ENCODE results near the gene KRT4. TPM values are rescaled to one million over a fixed set of nuclear protein-coding genes. Genes with fewer than 3 reads are reported as not detected.

Gene KRT4
- total RNA-seq, 2 donors from 2014 or later: not detected

- H3K27me3 Mint-ChIP-seq (ENCODE audit: insufficient read depth): peaks cover 19% of the 10 kb centered on the region
- H3K27me3 ChIP-seq (ENCODE audit: control insufficient read depth, insufficient read depth, low read length, poor library complexity, severe bottlenecking): peaks cover 60% of the 10 kb centered on the region
Observed at GRCh38 chr12:52776913-52777395, 37.0 kb downstream of the KRT4 start, which contains the start of gene KRT76. Gene KRT76 (minus strand): TSS chr12:52777345. CDS start chr12:52777291, 54 bp downstream.

GRCh38 chr12:52776435-52776834, 37.5 kb downstream of the KRT4 start:
- Histone ChIP-seq H3K4me1 (ENCODE audit: control insufficient read depth, insufficient read depth, low read length) (no peaks in the 10 kb centered on the region), H3K36me3 (ENCODE audit: control insufficient read depth, insufficient read depth, low read length) (no peaks in the 10 kb centered on the region), H3K27ac (ENCODE audit: low read depth, low read length) (no peak overlapping the region), H3K9me3 (ENCODE audit: control insufficient read depth, low read length) (no peaks in the 10 kb centered on the region), H3K9ac (ENCODE audit: extremely low read depth, low read length, poor library complexity, severe bottlenecking) (no peak overlapping the region), H3K27me3 (ENCODE audit: control insufficient read depth, insufficient read depth, low read length, poor library complexity, severe bottlenecking) (peaks cover 54% of the 10 kb centered on the region), H3K4me3 (ENCODE audit: low read length) (no peak overlapping the region)
- H3K27me3 Mint-ChIP-seq (ENCODE audit: insufficient read depth): peaks cover 20% of the 10 kb centered on the region
- H3K4me3 Mint-ChIP-seq: no peak overlapping the region
- H3K27ac Mint-ChIP-seq: no peak overlapping the region
- H3K9me3 Mint-ChIP-seq: no peaks in the 10 kb centered on the region
- no peaks in the 10 kb centered on the region for H3K4me1 Mint-ChIP-seq
- WGBS, 2 experiments (ENCODE audit: insufficient coverage in 1 of 2, insufficient read length in 1 of 2): 87 to 94% methylated on average over 3 to 5 of the region's 5 CpGs
- no peaks in the 10 kb centered on the region for H3K36me3 Mint-ChIP-seq (ENCODE audit: low read depth)
- no peak for TF ChIP-seq CTCF (conservative IDR thresholded peaks at IDR 0.05)
- no peak for DNase-seq

More at GRCh38 chr12:52776913-52777395, 37.0 kb downstream of the KRT4 start, which contains the start of gene KRT76:
- no peak for TF ChIP-seq CTCF (conservative IDR thresholded peaks at IDR 0.05)
- H3K4me3 Mint-ChIP-seq: no peak within 1 kb of the TSS
- Histone ChIP-seq H3K9ac (ENCODE audit: extremely low read depth, low read length, poor library complexity, severe bottlenecking) (no peak within 1 kb of the TSS), H3K36me3 (ENCODE audit: control insufficient read depth, insufficient read depth, low read length) (no peaks in the 10 kb centered on the region), H3K27ac (ENCODE audit: low read depth, low read length) (no peak within 1 kb of the TSS), H3K9me3 (ENCODE audit: control insufficient read depth, low read length) (no peaks in the 10 kb centered on the region), H3K4me3 (ENCODE audit: low read length) (no peak within 1 kb of the TSS), H3K4me1 (ENCODE audit: control insufficient read depth, insufficient read depth, low read length) (no peaks in the 10 kb centered on the region)
- H3K9me3 Mint-ChIP-seq: no peaks in the 10 kb centered on the region
- H3K4me1 Mint-ChIP-seq: no peaks in the 10 kb centered on the region
- H3K27ac Mint-ChIP-seq: no peak within 1 kb of the TSS
- WGBS, 2 experiments (ENCODE audit: insufficient coverage in 1 of 2, insufficient read length in 1 of 2): 92 to 100% methylated on average over 4 to 8 of the region's 8 CpGs
- H3K36me3 Mint-ChIP-seq (ENCODE audit: low read depth): no peaks in the 10 kb centered on the region
- DNase-seq: no peak

GRCh38 chr12:52774629-52775250, 39.2 kb downstream of the KRT4 start:
- H3K4me3 ChIP-seq (ENCODE audit: low read length): no peak overlapping the region
- Mint-ChIP-seq H3K36me3 (ENCODE audit: low read depth) (no peaks in the 10 kb centered on the region), H3K9me3 (no peaks in the 10 kb centered on the region), H3K4me3 (no peak overlapping the region), H3K27me3 (ENCODE audit: insufficient read depth) (peaks cover 14% of the 10 kb centered on the region), H3K27ac (no peak overlapping the region), H3K4me1 (no peaks in the 10 kb centered on the region)
- DNase-seq: no peak
- peaks cover 38% of the 10 kb centered on the region for H3K27me3 ChIP-seq (ENCODE audit: control insufficient read depth, insufficient read depth, low read length, poor library complexity, severe bottlenecking)
- H3K9ac ChIP-seq (ENCODE audit: extremely low read depth, low read length, poor library complexity, severe bottlenecking): no peak overlapping the region
- no peaks in the 10 kb centered on the region for H3K9me3 ChIP-seq (ENCODE audit: control insufficient read depth, low read length)
- WGBS, 2 experiments (ENCODE audit: insufficient coverage in 1 of 2, insufficient read length in 1 of 2): 83 to 92% methylated on average over 7 to 8 of the region's 8 CpGs
- H3K27ac ChIP-seq (ENCODE audit: low read depth, low read length): no peak overlapping the region
- TF ChIP-seq CTCF (conservative IDR thresholded peaks at IDR 0.05): no peak
- no peaks in the 10 kb centered on the region for H3K4me1 ChIP-seq (ENCODE audit: control insufficient read depth, insufficient read depth, low read length)
- no peaks in the 10 kb centered on the region for H3K36me3 ChIP-seq (ENCODE audit: control insufficient read depth, insufficient read depth, low read length)
